Measurements from ENCODE around the gene ATP6V1D. TPM values are rescaled to one million over a fixed set of nuclear protein-coding genes. Genes with fewer than 3 reads are reported as not detected.
A peak's percentile ranks its signal among the peaks of the same experiment; 100 is the strongest.

The ATP6V1D gene
- total and polyA plus RNA-seq, 4 donors, result 49.6 to 134 (median 60.2) TPM

DNA sequence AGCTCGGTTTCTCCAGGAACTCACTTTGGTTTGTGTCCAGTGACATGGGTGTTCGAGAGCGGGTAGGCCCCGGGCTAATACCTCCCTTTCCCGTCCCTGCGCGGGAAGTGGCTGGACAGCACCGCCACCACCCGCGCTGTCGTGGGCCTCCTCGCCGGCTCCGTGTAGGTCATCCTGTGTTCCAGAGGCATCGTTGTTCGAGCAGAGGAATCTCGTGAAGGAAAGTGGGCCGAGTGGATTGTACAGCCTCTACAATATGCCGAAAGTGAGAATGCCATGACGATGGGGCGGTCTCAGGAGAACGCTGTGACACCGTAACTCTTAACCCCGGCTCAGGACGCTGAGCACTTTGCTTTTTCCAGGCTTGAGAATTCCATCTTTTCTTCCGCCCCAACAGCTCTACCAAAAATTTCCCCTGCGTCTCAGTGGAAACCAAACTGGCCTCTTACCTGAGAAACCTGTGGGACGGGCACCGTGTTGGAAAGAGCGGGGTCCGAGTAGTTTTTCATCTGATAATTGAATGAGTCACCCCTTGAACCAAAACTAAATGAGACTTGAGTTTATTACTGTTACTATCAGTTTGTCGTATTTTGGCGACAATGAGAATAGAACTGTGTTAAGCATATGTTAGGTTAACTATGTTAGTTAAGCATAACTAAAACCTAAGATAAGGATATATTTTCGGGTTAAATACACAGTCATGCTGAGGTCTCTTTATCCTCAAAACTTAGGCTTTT, 1.0 kb upstream of the ATP6V1D start:
- TF ChIP-seq, protein P1, sequence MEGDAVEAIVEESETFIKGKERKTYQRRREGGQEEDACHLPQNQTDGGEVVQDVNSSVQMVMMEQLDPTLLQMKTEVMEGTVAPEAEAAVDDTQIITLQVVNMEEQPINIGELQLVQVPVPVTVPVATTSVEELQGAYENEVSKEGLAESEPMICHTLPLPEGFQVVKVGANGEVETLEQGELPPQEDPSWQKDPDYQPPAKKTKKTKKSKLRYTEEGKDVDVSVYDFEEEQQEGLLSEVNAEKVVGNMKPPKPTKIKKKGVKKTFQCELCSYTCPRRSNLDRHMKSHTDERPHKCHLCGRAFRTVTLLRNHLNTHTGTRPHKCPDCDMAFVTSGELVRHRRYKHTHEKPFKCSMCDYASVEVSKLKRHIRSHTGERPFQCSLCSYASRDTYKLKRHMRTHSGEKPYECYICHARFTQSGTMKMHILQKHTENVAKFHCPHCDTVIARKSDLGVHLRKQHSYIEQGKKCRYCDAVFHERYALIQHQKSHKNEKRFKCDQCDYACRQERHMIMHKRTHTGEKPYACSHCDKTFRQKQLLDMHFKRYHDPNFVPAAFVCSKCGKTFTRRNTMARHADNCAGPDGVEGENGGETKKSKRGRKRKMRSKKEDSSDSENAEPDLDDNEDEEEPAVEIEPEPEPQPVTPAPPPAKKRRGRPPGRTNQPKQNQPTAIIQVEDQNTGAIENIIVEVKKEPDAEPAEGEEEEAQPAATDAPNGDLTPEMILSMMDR (IDR thresholded peaks at IDR 0.05; ENCODE audit: control extremely low read depth, extremely low read depth), result no peak
- H3K9me3 ChIP-seq (ENCODE audit: control insufficient read depth in 4 of 4, insufficient read depth in 3 of 4, low read length in 3 of 4), result no peaks in the 10 kb centered on the region
- peak overlapping the region; percentile 39 to 98 for H3K9ac ChIP-seq (ENCODE audit: insufficient read depth in 1 of 2, low read length in 2 of 2)
- DNase-seq, result no peak
- peaks cover 0 to 10% (median 5%) of the 10 kb centered on the region in 4 donors for H3K36me3 ChIP-seq (ENCODE audit: control insufficient read depth in 4 of 4, insufficient read depth in 4 of 4, low read length in 4 of 4)
- peak overlapping the region; percentile 79 to 84 for H3K27ac ChIP-seq (ENCODE audit: low read depth in 1 of 2, low read length in 1 of 2)
- peaks cover 0 to 24% (median 11%) of the 10 kb centered on the region in 5 donors for H3K4me1 ChIP-seq (ENCODE audit: control insufficient read depth in 5 of 5, insufficient read depth in 5 of 5, low read length in 5 of 5)
- peak overlapping the region; percentile 64 for H3K4me3 ChIP-seq
- H3K27me3 ChIP-seq (ENCODE audit: control insufficient read depth in 3 of 3, insufficient read depth in 3 of 3, low read length in 2 of 3), result no peaks in the 10 kb centered on the region
- WGBS, 2 donors, result 1 to 3% methylated on average over 34 of the region's 34 CpGs
- ATAC-seq (ENCODE audit: insufficient read depth, low FRiP score), result peak; percentile 22

DNA sequence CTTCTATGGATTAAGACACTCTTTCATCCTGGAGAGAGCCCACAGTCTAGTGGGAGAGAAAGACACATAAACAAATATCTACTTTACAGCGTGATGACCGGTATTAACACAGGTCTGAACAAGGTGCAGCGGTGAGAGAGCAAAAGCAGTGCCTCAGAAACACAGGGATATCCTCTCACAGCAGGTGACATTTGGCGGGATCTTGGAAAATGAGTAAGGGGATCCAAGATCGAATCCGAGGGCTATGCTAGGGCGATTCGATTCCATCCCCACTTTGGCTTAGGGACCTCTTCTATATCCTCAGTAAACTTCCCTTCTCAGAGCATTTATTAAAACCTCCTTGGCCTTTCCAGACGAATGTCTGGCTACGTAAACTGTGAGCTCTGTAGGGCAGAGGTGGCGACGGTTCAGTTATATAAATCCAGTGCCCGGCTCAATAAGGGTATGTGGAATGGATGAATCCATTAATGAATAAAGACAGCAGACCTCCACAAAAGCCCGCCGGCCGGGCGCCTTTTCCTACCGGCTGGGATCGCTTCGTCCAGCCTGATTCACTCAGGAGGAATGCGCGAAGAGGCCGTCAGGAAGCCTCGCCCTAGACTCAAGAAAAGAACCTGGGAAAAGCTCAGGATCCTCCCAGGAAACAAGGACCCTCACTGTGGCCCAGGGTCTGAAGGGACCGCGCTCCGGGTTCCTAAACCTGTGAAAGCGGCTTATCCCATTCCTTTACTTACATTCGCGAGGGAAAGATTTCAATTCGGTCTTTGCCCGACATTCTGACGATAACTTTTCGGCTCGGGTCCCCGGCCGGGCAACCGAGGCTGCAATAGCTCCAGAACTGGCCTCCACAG, 455 bp downstream of the ATP6V1D start:
- TF ChIP-seq, protein P1 (IDR thresholded peaks at IDR 0.05; ENCODE audit: control extremely low read depth, extremely low read depth), result no peak
- WGBS, 2 donors, result 3 to 5% methylated on average over 38 of the region's 38 CpGs
- Histone ChIP-seq H3K9me3 (ENCODE audit: control insufficient read depth in 4 of 4, insufficient read depth in 3 of 4, low read length in 3 of 4) (no peaks in the 10 kb centered on the region), H3K4me1 (ENCODE audit: control insufficient read depth in 5 of 5, insufficient read depth in 5 of 5, low read length in 5 of 5) (peaks cover 0 to 24% (median 11%) of the 10 kb centered on the region in 5 donors), H3K27ac (ENCODE audit: low read depth in 1 of 2, low read length in 1 of 2) (peak overlapping the region; percentile 92 to 93), H3K36me3 (ENCODE audit: control insufficient read depth in 4 of 4, insufficient read depth in 4 of 4, low read length in 4 of 4) (peaks cover 0 to 7% (median 0%) of the 10 kb centered on the region in 4 donors), H3K9ac (ENCODE audit: insufficient read depth in 1 of 2, low read length in 2 of 2) (peak overlapping the region; percentile 80 to 82), H3K27me3 (ENCODE audit: control insufficient read depth in 3 of 3, insufficient read depth in 3 of 3, low read length in 2 of 3) (no peaks in the 10 kb centered on the region), H3K4me3 (peak overlapping the region; percentile 83)
- no peak for ATAC-seq (ENCODE audit: insufficient read depth, low FRiP score)
- peak in 1 of 3 donors; percentile 3 for DNase-seq

DNA sequence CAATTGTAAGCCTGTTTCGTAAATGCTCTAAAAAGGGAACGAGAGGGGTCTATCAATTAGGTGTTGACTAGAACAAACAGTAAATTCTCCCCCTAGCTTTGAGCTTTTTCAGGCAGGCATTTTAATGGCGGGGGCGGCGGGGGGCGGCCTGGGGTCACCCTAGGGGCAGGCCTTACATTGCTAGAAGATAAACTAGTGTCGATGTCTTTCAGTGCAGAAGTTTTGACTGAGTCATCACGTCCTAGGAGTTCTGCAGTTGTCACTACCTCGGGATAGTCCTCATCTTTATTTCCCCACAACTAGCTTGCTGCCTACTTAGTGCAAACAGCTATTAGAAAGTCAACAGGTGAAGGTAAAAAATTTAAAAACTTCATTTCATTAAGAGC, 1.6 kb downstream of the ATP6V1D start:
- no peaks in the 10 kb centered on the region for H3K27me3 ChIP-seq (ENCODE audit: control insufficient read depth in 3 of 3, insufficient read depth in 3 of 3, low read length in 2 of 3)
- peaks cover 0 to 8% (median under 1%) of the 10 kb centered on the region in 4 donors for H3K36me3 ChIP-seq (ENCODE audit: control insufficient read depth in 4 of 4, insufficient read depth in 4 of 4, low read length in 4 of 4)
- H3K27ac ChIP-seq (ENCODE audit: low read depth in 1 of 2, low read length in 1 of 2), result no peak overlapping the region
- ATAC-seq (ENCODE audit: insufficient read depth, low FRiP score) (no peak), DNase-seq (no peak)
- H3K9ac ChIP-seq (ENCODE audit: insufficient read depth in 1 of 2, low read length in 2 of 2), result peak overlapping the region in 1 of 2 donors; percentile 82
- H3K9me3 ChIP-seq (ENCODE audit: control insufficient read depth in 4 of 4, insufficient read depth in 3 of 4, low read length in 3 of 4), result no peaks in the 10 kb centered on the region
- 64 to 82% methylated on average over 9 of the region's 9 CpGs for WGBS, 2 donors
- TF ChIP-seq, protein P1 (IDR thresholded peaks at IDR 0.05; ENCODE audit: control extremely low read depth, extremely low read depth), result no peak
- peaks cover 0 to 24% (median 11%) of the 10 kb centered on the region in 5 donors for H3K4me1 ChIP-seq (ENCODE audit: control insufficient read depth in 5 of 5, insufficient read depth in 5 of 5, low read length in 5 of 5)
- no peak overlapping the region for H3K4me3 ChIP-seq

Measured in lung (tissue), 12 donors.